ENCODE data around the gene MIA2. TPM values are rescaled to one million over a fixed set of nuclear protein-coding genes. Genes with fewer than 3 reads are reported as not detected.
"Not testable (repeated sequence)": the region's sequence is repeated elsewhere in the genome, so short reads cannot be mapped to it uniquely, and the experiment has no call there.

The MIA2 gene
- total RNA-seq, 1 donor from 2014 or later, result 24.7 TPM

DNA sequence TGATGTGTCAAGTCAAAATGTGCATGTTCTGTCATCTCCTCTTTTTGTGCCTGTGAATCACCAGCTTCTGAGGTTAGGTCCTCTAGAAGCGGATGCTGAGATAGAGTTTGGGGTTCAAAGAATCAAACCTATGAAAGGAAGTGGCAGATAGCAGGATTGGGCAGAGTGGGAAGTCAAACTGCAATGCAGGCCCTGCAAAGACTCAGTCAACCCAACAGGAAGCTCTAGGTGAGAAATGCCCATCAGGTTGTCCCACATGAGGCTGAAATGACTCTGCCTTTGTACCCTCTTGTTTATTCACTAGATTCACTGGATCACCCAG is 4.5 kb upstream of the MIA2 start:
- Histone ChIP-seq H3K27ac (replicated peaks) (no peak overlapping the region), H3K9me3 (replicated peaks) (no peaks in the 10 kb centered on the region), H3K27me3 (ENCODE audit: low read depth) (no peaks in the 10 kb centered on the region), H3K4me3 (no peak overlapping the region), H3K4me1 (no peaks in the 10 kb centered on the region), H3K36me3 (no peaks in the 10 kb centered on the region)
- TF ChIP-seq, protein P1, sequence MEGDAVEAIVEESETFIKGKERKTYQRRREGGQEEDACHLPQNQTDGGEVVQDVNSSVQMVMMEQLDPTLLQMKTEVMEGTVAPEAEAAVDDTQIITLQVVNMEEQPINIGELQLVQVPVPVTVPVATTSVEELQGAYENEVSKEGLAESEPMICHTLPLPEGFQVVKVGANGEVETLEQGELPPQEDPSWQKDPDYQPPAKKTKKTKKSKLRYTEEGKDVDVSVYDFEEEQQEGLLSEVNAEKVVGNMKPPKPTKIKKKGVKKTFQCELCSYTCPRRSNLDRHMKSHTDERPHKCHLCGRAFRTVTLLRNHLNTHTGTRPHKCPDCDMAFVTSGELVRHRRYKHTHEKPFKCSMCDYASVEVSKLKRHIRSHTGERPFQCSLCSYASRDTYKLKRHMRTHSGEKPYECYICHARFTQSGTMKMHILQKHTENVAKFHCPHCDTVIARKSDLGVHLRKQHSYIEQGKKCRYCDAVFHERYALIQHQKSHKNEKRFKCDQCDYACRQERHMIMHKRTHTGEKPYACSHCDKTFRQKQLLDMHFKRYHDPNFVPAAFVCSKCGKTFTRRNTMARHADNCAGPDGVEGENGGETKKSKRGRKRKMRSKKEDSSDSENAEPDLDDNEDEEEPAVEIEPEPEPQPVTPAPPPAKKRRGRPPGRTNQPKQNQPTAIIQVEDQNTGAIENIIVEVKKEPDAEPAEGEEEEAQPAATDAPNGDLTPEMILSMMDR (IDR thresholded peaks at IDR 0.05; ENCODE audit: borderline replicate concordance), result no peak
- intact Hi-C loops (cut with micrococcal nuclease), result no loop called here
- DNase-seq, result no peak

DNA sequence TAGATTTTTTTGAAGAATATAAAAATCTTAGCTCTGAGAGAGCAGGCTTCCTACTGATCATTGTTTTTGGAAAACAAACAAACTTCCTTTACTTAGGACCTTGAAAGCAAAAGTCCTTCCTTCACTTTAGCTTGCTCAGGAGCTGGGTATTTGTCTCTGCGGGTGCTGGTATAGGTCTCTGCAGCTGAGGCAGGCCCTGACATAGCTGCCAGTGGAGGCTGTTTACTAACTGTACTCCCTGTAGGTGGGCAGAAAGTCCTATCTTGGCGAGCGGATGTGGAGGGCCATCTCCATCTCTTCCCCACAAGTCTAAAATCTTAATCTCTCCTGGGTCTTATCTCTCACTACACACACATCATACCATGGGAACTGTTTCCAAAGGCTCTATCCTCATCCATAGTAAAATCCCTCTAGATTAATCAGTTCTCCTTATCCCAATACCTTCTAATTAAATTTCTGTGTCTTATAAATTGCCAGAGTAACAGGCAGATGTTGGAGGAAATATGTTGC is 4.1 kb upstream of the MIA2 start:
- Histone ChIP-seq H3K36me3 (no peaks in the 10 kb centered on the region), H3K4me1 (no peaks in the 10 kb centered on the region), H3K9me3 (replicated peaks) (no peaks in the 10 kb centered on the region), H3K27ac (replicated peaks) (no peak overlapping the region), H3K27me3 (ENCODE audit: low read depth) (no peaks in the 10 kb centered on the region), H3K4me3 (no peak overlapping the region)
- TF ChIP-seq, protein P1 (IDR thresholded peaks at IDR 0.05; ENCODE audit: borderline replicate concordance), result no peak
- DNase-seq, result no peak
- intact Hi-C loops (cut with micrococcal nuclease), result no loop called here

DNA sequence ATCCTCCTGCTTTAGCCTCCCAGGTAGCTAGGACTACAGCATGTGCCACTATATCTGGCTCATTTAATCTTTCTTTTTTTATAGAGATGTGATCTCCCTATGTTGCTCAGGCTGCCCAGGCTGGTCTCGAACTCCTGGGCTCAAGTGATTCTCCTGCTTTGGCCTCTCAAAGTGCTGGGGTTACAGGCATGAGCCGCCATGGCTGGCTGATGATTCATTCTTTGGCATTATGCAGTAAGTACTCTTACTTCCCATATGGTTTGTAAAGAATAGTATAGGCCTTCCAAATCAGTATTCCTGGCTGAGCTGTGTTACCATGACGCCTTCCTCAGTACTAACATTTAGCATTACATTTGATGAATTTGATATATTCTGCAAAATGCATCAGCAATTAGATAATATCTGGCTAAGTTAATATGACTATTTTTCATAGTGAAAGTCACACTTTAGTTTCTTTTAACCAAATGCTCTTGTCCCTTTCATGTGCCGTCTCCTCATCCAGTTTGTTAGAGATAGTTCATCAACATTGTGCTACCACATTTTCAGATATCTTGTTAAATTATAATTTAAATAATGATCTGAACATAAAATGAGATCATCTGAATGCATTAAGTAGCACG is 3.2 kb upstream of the MIA2 start:
- DNase-seq, result no peak

DNA sequence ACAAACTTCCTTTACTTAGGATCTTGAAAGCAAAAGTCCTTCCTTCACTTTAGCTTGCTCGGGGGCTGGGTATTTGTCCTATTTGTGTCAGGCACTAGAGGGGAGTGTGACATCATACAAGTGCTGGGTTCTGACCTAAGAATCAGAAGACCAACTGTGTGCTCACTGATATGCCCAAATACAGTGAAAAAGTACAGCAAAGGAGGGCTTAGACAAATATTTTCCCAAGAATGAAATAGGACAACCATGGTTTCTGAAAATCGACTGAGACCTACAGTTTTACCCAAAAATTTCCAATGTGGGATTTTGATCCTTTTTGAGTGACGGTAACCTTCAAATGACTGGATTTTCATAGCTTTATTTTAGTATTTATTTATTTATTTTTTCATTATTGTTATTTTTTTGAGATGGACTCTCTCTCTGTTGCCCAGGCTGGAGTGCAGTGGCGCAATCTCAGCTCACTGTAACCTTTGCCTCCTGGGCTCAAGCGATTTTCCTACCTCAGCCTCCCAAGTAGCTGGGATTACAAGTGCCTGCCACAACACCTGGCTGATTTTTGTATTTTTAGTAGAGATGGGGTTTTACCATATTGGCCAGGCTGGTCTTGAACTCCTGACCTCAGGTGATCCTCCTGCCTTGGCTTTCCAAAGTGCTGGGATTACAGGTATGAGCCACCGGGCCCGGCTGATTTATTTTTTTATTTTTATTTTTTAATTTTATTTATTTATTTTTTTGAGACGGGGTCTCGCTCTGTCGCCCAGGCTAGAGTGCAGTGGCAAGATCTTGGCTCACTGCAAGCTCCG is 1.8 kb upstream of the MIA2 start:
- H3K27me3 ChIP-seq (ENCODE audit: low read depth); H3K27ac ChIP-seq (replicated peaks); H3K36me3 ChIP-seq; H3K4me1 ChIP-seq; DNase-seq; H3K9me3 ChIP-seq (replicated peaks); intact Hi-C loops (cut with micrococcal nuclease); H3K4me3 ChIP-seq: not testable (repeated sequence)
- TF ChIP-seq, protein P1 (IDR thresholded peaks at IDR 0.05; ENCODE audit: borderline replicate concordance), result peak; percentile 49

More for the DNA sequence above, 3.2 kb upstream of the MIA2 start:
- no peaks in the 10 kb centered on the region for H3K4me1 ChIP-seq
- no peak overlapping the region for H3K27ac ChIP-seq (replicated peaks)
- no peaks in the 10 kb centered on the region for H3K9me3 ChIP-seq (replicated peaks)
- H3K36me3 ChIP-seq, result no peaks in the 10 kb centered on the region
- H3K27me3 ChIP-seq (ENCODE audit: low read depth), result no peaks in the 10 kb centered on the region
- H3K4me3 ChIP-seq, result no peak overlapping the region
- intact Hi-C loops (cut with micrococcal nuclease), result no loop called here
- TF ChIP-seq, protein P1 (IDR thresholded peaks at IDR 0.05; ENCODE audit: borderline replicate concordance), result no peak

DNA sequence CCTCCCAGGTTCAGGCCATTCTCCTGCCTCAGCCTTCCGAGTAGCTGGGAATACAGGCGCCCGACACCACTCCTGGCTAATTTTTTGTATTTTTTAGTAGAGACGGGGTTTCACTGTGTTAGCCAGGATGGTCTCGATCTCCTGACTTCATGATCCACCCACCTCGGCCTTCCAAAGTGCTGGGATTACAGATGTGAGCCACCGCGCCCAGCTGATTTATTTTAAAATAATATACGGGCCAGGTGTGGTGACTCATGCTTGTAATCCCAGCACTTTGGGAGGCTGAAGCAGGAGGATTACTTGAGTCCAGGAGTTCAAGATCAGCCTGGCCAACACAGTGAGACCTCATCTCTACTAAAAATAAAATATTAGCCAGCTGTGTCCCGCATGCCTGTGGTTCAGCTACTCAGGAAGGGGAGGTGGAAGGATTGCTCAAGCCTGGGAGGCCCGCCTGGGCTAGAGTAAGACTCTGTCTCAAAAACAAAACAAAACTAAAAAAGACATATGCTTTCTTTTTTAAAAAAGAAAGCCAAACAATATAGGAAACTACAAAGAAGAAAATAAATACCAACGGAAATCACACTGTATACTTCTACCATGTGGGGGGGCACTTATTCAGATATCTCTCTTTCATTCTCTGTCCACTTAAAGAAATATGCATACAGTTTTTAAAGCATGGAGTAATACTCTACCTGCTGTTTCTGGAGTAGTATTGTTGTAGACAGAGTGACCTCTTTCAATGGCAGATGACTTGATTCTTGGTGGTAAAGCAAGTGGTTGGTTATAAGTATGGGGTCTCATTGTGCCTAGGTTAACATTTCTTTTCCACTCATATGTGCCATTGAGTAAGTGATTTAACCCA is 930 bp upstream of the MIA2 start:
- H3K4me1 ChIP-seq, result no peaks in the 10 kb centered on the region
- no peaks in the 10 kb centered on the region for H3K27me3 ChIP-seq (ENCODE audit: low read depth)
- H3K36me3 ChIP-seq, result no peaks in the 10 kb centered on the region
- intact Hi-C loops (cut with micrococcal nuclease), result no loop called here
- H3K27ac ChIP-seq (replicated peaks), result no peak overlapping the region
- no peak overlapping the region for H3K4me3 ChIP-seq
- H3K9me3 ChIP-seq (replicated peaks), result no peaks in the 10 kb centered on the region
- DNase-seq, result no peak
- TF ChIP-seq, protein P1 (IDR thresholded peaks at IDR 0.05; ENCODE audit: borderline replicate concordance), result no peak

DNA sequence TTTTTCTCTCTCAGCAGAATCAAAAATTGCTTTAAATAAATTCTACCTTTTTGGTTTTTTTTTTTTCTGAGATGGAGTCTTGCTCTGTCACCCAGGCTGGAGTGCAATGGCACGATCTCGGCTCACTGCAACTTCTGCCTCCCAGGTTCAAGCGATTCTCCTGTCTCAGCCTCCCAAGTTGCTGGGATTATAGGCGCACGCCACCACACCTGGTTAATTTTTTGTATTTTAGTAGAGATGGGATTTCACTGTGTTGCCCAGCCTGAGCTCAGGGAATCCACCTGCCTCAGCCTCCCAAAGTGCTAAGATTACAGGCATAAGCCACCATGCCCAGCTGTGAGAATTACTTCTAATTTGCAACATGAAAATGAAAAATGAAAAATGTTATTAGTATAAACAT is 1.3 kb downstream of the MIA2 start:
- H3K36me3 ChIP-seq; H3K9me3 ChIP-seq (replicated peaks); H3K27ac ChIP-seq (replicated peaks); H3K27me3 ChIP-seq (ENCODE audit: low read depth); DNase-seq; H3K4me1 ChIP-seq; H3K4me3 ChIP-seq; intact Hi-C loops (cut with micrococcal nuclease): not testable (repeated sequence)

DNA sequence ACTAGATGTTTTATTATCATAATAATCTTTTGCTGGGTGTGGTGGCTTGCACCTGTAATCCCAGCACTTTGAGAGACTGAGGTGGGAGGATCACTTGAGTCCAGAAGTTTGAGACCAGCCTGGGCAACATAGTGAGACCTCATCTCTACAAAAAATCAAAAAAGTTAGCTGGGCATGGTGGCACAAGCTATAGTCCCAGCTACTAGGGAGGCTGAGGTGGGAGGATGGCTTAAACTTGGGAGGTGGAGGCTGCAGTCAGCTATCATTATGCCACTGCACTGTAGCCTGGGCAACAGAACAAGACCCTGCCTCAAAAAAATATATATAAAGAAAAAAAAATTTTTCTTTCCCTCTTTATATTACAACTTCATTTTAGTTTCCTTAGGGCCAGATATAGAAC is 1.8 kb downstream of the MIA2 start:
- DNase-seq; intact Hi-C loops (cut with micrococcal nuclease); H3K27ac ChIP-seq (replicated peaks); H3K36me3 ChIP-seq; H3K27me3 ChIP-seq (ENCODE audit: low read depth); H3K4me1 ChIP-seq; H3K4me3 ChIP-seq; H3K9me3 ChIP-seq (replicated peaks): not testable (repeated sequence)
